ENCODE data around the gene PRM3. TPM values are rescaled to one million over a fixed set of nuclear protein-coding genes. Genes with fewer than 3 reads are reported as not detected.

Gene PRM3
- total and polyA plus RNA-seq, 2 of the 8 experiments (the other 6 are each of a cell fraction or from before 2014, with no cell fraction given) = not detected

- TF ChIP-seq EGR1 (IDR thresholded peaks at IDR 0.05; ENCODE audit: borderline replicate concordance, low read depth, low read length) (no peak), BRCA1 (IDR thresholded peaks at IDR 0.05; ENCODE audit: low read depth, low read length) (no peak), HDAC6 (IDR thresholded peaks at IDR 0.05; ENCODE audit: low read depth, low read length) (no peak), SP1 (IDR thresholded peaks at IDR 0.05; ENCODE audit: low read depth, low read length) (no peak), GTF2F1 (IDR thresholded peaks at IDR 0.05; ENCODE audit: borderline replicate concordance, low read depth, low read length) (no peak), PHF8 (conservative IDR thresholded peaks at IDR 0.05; ENCODE audit: low read depth, low read length) (no peak), BACH1 (IDR thresholded peaks at IDR 0.05; ENCODE audit: low read length) (no peak)
Measured at GRCh38 chr16:11319529-11320146, 46.2 kb upstream of the PRM3 start (continued).
